GM18519 (cell line): ENCODE data around the gene LDHA.

Source experiments
- ATAC-seq: cut with Tn5 transposase; IDR thresholded peaks from one replicate; pipeline ENCODE4 v1.9.1; 2021; ENCODE audit warnings: mild to moderate bottlenecking, moderate library complexity; ENCODE audit not compliant: unreplicated experiment, low FRiP score

Gene LDHA

DNA sequence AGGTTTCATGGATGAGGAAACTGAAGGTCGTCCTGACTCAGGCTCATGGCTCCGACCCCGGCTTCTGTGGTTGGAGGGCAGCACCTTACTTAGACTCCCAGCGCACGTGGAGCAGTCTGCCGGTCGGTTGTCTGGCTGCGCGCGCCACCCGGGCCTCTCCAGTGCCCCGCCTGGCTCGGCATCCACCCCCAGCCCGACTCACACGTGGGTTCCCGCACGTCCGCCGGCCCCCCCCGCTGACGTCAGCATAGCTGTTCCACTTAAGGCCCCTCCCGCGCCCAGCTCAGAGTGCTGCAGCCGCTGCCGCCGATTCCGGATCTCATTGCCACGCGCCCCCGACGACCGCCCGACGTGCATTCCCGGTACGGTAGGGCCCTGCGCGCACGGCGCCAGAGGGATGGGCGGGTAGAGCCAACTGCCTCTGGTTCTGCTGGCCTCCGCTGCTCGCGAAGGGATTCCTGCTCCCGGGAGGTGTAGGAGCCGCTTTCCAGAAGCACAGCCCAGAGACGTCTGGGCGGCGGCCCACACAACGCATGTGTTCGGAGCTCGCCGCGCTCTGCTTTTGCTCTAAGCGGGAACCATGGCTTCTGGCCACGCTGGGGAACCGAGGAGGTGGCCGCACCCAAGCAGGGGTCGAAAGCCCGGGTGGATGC, at the start of gene LDHA:
Gene LDHA (plus strand): TSS at position 289 of the 653 bp plus-strand sequence. CDS start 2,280 bp downstream, outside the sequence.
- ATAC-seq, result peak; percentile 55

DNA sequence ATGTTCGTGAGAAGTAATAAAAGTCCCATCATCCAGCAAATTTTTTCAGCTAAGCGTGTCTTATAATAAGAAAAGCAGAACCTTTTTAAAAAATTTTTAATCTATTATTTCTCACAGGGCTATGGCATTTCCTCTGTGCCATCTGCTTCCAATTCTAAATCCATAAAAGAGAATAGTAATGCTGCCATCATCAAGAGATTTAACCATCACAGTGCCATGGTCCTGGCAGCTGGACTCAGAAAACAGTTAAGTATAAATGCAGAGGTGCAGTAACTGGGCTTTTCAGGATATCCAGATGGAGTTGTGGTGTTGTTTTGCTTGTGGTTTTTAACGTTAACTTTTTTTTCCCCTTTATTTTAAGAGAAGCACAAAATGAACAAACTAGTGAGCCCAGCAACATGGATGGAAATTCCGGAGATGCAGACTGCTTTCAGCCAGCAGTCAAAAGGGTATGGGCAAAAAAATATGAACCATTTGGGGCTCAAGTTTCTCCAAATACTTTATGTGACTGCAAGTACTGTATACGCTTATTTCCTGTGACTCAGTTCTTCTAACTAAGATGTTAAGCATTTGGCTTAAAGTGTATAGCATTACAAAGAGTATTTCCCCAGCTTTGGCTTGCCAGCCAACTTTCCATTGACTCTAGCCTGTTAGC, 46.8 kb upstream of the LDHA start:
- ATAC-seq, result no peak

DNA sequence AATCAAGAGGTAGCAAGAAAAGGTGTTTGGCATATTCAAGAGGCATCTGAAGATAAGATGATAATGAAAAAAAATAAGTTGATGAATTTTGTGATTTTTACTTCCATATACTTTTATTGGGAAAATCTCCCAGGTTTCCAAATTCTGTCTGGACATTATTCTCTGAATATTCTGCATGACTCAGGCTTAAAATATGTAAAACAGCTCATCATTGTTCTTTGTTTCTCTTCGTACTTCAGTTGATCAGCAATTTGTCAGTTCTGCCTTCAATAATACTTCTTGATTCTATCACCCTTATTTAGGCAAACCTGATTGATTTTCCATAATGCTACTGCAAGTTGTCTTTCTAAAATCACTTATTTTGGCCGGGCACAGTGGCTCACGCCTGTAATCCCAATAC, 41.8 kb upstream of the LDHA start:
- ATAC-seq, result no peak

DNA sequence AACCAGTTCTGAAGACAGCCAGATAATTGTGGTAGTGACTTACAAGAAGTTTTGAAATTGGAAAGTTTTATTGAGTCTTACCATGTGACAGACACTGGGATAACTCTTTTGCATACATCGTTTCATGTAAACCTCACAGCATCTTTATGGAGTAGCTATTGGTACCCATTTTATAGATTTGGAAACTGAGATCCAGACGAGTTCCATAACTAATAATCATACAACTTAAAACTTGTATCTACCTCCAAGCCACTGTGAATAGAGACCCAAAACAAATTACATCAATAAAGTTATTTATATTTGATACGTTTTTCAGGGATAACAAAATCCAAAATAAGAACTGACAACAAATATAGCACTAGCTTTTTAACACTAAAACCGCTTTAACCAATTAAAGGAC, 35.7 kb upstream of the LDHA start:
- ATAC-seq, result no peak

DNA sequence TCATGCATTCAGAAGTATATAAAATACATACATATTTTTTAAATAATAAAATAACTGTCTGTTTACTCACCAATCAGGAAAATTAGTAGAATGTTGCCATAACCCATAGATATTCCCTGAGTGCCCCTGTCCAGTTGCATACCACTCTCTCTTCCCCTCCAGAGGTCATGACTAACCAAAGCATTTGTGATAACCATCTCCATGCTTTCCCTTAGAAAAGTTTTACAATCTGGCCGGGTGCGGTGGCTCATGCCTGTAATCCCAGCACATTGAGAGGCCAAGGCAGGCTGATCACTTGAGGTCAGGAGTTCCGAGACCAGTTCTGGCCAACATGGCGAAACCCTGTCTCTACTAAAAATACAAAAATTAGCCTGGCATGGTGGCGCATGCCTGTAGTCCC, 33.2 kb upstream of the LDHA start:
- no peak for ATAC-seq

DNA sequence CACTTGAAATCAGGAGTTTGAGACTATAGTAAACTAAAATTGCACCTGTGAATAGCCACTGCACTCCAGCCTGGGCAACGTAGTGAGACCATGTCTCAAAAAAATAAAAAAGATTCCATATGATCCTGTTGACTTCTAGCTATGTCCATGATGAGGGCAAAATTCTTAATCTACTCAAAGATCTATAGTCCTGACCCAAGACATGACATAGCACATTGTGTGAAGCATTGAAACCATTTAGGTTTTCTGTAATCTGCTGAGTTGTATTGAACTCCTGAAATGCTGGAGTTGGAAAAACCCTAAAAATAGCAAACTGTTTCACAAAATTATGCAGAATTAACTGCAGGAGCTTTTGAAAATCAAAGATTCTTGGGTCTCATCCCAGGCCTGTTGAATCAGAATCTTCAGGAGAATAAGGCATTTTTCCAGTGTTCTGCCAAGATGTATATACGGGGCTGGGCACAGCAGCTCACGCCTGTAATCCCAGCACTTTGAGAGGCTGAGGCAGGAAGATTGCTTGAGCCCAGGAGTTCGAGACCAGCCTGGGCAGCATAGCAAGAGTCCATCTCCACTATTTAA, 29.8 kb upstream of the LDHA start:
- ATAC-seq, result no peak

DNA sequence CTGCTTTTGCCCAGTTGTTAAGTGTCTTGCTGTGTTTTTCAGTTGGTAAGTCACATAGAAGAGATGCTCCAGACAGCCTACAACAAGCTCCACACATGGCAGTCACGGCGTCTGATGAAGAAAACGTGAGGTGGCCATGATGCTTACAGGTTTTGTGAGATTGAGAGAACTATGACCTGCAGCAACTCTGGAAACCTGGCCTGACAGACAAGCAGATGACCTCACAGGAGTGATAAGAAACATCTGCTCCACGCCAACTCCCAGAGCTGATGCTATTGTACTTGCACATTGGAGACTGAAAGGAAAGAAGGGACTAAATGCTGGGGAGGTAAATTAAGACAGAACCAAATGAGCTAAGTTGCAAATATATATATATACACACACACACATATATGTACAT, 28.6 kb upstream of the LDHA start:
- ATAC-seq, result no peak

DNA sequence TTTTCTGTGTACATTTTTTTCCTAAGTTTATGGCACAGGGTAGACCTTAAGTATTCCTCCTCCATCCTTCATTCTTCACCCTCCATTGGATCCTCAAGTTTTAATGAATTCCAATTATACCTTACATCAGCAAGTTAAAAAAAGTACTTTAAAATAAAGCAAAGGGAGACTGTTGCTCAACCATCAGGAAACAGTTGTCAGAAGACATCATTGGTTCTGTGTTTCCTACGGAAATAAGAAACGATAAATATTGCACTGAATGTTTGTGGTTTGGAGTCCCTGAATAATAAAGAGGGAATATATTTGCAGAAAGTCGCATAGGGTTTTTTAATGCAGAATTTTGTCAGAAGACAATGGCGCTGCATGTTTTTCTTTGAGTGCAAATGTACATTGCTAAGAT, 28.1 kb upstream of the LDHA start:
- no peak for ATAC-seq

DNA sequence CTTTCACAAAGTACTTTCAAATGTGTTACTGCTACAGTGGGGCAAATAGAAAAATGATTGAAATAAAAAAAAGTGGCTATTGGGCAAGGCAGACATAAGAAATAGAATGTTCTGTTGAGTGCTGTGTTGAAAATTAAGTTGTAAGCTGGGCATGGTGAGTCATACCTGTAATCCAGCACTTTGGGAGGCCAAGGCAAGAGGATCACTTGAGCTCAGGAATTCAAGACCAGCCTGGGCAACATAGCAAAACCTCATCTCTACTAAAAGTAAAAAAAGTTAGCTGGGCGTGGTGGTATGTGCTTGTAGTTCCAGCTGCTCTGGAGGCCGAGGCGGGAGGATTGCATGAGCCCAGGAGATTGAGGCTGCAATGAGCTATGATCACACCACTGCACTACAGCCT, 26.9 kb upstream of the LDHA start:
- no peak for ATAC-seq

DNA sequence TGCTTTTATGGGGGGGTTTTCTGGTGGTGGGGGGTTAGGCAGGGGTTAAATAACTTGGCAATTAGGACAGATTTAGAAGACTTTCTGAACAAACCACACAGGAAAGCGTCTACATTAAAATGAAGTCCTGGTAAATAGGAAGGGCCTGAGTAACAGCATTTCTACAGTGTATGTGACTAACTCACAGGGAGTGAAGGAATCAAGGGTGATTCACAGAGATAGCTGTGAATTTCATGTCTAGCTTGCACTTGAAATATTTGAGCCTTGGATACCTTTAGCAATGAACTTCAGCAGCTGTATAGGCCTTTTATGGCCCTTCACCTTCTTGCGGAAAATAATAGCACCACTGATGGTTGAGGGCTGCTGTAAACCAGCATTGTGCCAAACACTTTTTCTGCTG, 26.1 kb upstream of the LDHA start:
- ATAC-seq, result no peak

DNA sequence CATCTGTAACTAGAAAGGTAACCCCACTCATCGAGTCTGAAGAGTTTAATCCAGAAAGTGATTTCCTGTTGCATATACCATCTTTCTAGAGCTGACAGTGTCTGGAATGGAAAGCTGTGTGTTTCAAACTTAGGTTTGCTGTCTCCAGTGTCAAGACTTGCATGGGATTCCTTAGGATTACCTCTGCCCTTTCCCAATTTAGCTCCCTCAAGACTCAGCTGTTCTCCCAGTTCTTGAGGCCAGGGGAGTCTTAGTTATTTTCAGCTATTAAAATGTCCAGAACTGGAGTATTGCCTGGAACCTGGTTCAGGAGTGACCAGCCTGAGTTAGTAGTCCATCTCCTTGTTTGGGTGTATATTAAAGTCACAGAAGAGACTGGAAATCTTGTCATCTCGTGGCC, 25.0 kb upstream of the LDHA start:
- ATAC-seq, result no peak

DNA sequence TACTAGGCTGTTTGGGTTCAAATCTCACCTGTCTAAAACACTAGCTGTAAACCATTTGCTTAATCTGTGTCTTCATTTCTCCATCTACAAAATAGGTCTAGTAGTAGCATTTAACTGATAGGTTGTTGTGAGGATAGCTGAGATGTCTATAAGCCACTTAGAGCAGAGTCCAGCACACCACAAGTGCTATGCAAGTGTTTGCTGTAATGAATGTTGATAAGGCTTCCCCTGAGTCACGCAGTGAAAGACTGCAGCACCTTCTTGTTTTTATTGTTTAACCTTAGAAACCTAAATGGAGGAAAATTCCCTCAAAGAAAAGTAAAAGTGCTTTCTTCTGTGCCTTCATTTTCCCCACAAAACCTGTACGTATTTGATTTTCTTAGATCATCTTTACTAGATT, 23.1 kb upstream of the LDHA start:
- no peak for ATAC-seq

DNA sequence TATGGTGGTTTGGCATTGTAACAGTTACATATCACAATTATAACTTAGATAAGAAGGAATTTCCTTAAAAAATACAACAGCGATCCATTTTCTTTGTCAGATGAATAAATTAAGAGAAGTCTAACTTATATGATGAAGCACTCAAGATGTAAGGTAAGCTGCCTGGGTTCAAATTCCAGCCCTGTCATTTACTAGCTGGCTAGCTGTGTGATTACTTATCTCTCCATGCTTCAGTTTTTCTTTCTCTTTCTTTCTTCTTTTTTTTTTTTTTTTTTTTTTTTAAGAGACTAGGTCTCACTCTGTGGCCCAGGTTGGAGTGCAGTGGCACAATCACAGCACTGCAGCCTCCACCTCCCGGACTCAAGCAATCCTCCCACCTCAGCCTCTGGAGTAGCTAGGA, 22.2 kb upstream of the LDHA start:
- no peak for ATAC-seq

DNA sequence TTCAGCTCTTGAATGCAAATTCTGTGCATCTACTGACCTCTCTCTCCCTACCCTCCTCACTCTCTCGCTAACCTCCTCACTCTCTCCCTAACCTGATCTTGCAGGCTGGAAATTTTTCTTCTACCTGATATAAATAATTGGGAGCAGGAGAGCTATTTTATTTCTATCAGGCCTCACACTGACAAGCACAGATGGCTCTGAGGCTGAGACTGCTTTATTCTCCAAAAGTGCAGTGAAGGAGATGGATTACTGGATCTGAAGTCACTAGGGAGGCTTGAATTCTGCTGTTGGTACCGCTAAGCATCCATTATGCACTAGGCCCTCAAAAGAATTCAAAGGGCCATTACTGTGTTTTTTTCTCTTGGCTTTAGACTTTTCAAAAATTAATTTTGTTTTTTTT, 19.4 kb upstream of the LDHA start:
- no peak for ATAC-seq

DNA sequence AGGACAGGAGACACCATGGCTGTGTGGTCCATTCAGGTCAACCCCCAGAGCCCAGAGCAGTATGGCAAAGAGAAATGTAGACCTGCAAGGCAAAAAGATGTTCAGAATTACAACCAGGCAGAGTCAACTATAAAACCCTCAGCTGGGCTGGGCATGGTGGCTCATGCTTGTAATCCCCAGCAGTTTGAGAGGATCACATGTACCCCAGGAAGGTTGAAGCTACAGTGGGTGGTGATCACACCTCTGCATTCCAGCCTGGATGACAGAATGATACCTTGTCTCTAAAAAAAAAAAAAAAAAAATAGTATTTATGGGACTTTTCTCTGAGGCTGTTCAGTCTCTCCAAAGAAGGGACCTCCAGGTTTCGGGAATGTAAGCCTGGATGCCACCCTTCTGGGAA, 18.4 kb upstream of the LDHA start:
- ATAC-seq, result no peak

DNA sequence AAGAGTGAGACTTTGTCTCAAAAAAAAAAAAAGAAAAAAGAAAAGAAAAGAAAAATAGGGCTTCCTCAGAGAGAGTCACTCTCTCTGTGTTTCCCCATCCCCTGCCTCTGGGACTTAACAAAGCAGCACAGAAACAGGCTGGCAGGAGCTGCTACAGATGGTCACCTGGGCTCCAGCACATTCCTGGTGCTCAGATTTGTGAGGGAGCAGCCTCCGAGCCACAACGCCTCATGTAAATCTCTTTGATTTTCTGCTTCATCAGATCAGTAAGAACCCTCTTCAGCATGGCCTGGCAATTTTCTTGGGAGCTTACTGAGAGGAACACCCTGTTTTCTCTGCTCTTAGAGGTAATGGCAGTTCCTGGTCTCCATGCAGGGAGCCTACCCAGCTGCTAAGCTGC, 15.2 kb upstream of the LDHA start:
- ATAC-seq, result no peak

DNA sequence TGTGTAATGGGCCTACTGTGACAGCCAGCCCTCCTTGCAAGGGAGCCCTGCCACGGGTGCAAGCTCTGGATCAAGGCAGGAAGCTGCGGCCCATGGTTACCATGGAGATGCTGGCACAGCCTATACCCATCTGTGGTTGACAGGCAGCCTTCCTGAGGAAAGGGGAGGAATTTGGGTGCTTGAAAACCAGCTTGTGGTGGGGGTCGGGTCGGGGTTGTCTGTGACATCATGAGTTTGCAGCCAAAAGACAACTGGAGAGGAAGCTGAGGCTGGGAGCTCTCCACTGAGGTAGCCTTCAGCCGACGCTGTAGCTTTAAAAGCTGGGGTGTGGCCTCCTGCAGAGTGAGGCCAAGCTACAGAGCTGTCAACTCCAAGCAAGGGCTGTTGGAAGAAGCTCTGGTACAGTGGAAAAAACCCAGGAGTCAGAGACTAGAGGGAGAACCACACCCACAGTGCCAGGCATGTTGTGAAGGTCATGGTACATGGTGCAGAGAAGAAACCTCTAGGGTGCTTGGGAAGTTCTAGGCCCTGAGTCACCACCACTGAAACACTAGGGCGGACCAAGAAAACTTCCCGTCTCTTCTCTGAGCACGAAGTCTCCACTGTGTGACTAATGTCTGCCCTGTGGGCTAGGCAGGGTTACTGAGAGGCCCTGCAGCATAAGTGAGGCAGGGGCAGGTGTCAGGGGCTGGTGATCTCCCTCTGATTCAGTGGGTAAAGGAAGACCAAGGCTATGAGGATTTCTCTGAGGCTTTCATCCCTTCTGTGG, 10.8 kb upstream of the LDHA start:
- peak; percentile 74 for ATAC-seq

DNA sequence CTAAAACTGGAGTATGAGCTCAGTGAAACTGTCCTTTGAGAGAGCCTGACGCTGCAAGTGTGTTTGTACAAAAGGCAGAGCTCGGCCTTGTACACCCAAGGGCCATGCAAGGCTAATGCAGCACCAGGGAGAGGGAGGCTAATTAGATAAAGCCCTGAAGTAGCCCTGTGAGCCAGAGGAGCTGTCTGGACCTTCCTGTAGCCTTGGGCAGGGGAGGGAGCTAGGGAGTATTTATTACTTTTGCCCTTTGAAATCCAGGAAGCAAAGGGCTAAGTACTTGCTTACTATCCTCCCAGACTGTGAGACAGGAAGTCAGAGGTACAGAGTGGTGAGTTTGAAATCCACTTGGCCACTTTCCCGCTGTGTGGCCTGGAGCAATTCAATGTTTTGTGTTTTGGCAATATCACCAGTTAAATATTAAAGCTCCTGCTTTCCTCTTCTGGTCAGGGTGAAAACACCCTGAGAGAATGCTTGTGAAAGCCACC, 10.2 kb upstream of the LDHA start:
- peak; percentile 19 for ATAC-seq

DNA sequence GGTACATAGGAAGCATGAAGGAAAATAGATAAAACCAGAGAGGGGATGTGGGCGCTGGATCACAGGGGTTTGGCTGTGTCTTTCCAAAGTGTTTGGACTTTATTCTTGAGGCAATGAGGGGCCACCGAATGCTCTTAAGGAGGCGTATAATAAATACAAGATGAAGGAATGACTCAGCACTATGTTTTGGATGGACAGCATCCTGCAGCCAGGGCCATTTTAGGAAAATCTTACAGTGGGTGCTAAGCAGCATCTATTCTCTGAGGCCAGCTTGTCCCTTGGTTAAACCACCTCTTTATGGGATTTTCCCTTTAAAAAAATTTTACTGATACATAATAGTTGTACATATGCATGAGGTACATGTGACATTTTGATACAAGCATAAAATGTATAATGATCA, 4.3 kb upstream of the LDHA start:
- no peak for ATAC-seq

DNA sequence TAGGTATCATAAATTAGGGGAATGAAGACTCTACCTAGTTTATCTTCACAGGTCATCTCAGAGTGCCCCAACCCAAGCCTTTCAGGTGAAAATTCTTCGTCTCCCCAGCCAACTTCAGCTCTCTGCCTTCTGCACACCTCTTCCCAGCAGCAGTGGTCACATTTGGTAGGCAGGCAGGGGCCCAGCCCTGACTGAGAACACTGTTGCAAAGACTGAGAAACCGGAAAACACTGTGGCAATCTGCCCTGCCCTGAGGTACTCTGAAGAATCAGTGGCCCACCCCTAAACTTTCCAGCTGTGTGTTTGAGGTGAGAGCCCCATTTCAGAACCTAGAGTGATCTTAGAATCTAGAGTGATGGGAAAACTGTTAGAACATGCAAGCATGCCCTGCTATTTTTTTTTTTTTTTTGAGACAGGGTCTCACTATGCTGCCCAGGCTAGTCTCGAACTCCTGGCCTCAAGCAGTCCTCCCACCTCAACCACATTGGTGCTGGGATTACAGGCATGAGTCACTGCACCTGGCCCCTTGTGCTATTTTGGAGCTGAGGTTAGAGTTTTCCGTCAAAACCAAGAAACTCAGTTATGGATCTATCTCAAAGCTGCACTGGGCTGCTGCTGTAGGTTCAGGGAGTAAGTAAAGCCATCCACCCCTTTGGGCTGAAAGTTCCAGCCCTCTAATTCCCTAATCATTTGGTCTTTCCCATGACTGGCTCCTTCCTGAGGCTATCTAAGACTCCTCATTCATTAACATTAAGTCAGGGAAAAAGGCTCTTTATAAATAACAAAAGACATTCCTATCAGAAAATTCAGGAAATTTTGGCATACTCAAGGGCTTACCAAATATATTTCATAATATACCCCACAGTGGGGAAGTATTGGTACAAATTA, 1.7 kb upstream of the LDHA start:
- ATAC-seq, result no peak
